ENCODE measurements around the gene SNX13.

SNX13 gene

DNA sequence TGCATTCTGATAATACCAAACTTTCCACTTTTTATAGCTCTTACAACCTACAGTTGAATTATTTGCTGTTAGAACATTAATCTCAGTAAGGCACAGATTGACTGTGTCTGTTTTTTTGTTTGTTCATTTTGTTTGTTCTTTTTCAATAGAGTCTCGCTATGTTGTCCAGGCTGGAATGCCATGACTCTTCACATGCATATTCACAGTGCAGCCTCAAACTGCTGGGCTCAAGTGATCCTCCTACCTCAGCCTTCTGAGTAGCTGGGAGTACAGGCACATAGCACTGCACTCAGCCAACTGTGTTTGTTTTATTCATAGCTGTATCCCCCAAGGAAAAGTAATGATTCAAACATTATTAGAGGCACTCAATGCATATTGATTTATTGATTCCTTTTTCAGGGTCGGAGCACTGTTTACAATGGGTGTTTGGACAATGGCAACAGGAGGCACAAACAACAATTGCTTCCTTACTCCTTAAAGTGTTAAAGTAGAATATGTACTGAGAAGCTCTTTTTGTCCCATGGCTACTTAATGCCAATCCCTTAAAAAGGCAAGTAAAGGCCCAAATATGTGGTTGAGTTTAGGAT, 61.1 kb downstream of the SNX13 start:
- H3K27ac ChIP-seq = no peak overlapping the region
- H3K27me3 ChIP-seq = no peaks in the 10 kb centered on the region
- H3K4me3 ChIP-seq (ENCODE audit: low read depth in 1 of 2, low read length in 1 of 2) = no peak overlapping the region
- H3K36me3 ChIP-seq = peaks cover 63% of the 10 kb centered on the region
- no peaks in the 10 kb centered on the region for H3K4me1 ChIP-seq (ENCODE audit: control insufficient read depth in 1 of 2, insufficient read depth in 1 of 2, low read depth in 1 of 2, low read length in 1 of 2)
- H3K9me3 ChIP-seq = no peaks in the 10 kb centered on the region
- TF ChIP-seq, protein P1, sequence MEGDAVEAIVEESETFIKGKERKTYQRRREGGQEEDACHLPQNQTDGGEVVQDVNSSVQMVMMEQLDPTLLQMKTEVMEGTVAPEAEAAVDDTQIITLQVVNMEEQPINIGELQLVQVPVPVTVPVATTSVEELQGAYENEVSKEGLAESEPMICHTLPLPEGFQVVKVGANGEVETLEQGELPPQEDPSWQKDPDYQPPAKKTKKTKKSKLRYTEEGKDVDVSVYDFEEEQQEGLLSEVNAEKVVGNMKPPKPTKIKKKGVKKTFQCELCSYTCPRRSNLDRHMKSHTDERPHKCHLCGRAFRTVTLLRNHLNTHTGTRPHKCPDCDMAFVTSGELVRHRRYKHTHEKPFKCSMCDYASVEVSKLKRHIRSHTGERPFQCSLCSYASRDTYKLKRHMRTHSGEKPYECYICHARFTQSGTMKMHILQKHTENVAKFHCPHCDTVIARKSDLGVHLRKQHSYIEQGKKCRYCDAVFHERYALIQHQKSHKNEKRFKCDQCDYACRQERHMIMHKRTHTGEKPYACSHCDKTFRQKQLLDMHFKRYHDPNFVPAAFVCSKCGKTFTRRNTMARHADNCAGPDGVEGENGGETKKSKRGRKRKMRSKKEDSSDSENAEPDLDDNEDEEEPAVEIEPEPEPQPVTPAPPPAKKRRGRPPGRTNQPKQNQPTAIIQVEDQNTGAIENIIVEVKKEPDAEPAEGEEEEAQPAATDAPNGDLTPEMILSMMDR (IDR thresholded peaks at IDR 0.05) = no peak

DNA sequence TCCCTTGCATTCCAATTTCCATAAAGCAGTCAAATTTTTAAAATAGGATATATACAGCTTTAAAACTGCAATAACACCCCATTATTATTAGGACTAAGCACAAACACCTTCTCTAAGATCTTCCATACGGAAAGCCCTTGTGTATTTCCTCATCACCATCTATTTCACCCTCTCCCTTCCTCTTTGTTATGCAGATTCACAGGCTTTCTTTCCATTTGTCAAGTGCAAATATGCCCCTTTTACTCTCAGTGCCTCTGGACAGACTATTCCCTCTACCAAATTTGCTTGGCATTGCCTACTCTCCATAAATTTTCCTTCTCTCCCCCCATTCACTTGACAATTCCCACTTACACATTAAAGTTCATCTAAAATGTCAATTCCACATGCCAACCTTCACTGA, 61.7 kb downstream of the SNX13 start:
- no peaks in the 10 kb centered on the region for H3K27me3 ChIP-seq
- peaks cover 65% of the 10 kb centered on the region for H3K36me3 ChIP-seq
- H3K4me3 ChIP-seq (ENCODE audit: low read depth in 1 of 2, low read length in 1 of 2) = no peak overlapping the region
- H3K9me3 ChIP-seq = no peaks in the 10 kb centered on the region
- TF ChIP-seq, protein P1 (IDR thresholded peaks at IDR 0.05) = no peak
- no peaks in the 10 kb centered on the region for H3K4me1 ChIP-seq (ENCODE audit: control insufficient read depth in 1 of 2, insufficient read depth in 1 of 2, low read depth in 1 of 2, low read length in 1 of 2)
- no peak overlapping the region for H3K27ac ChIP-seq

DNA sequence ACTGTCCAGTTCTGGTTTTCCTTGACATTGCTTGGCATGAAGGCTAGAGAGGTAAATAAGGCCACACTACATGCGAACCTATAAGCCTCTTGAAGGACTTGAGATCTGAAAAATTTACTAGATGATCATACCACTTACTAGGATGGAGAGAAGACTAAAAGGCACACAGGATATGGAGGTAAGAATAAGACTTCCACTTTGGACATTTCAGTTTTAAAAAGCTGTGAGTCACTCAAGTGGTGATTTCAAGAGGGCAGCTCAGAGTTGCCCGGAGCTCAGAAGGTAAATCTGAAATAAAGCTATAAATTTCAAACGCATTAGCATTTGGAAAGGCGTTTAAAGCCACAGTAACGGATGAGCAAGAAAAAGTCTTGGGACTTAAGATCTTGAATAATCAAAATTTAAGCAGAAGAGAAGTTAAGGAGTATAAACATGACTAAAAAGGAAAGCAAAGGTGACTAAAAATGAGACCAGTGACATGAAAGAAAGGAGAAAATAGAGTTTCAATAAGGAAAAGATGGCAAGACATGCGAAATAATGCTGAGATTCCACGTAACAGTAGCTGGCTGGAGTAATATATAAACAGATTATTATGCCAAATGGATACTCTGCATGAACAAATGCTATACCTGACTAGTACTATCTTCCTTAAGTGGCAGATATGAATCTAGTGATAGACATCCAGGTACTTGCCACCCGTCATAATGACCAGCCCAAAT, 68.3 kb downstream of the SNX13 start:
- Histone ChIP-seq H3K27ac (no peak overlapping the region), H3K9me3 (no peaks in the 10 kb centered on the region), H3K36me3 (peaks cover 65% of the 10 kb centered on the region), H3K4me3 (ENCODE audit: low read depth in 1 of 2, low read length in 1 of 2) (no peak overlapping the region), H3K27me3 (no peaks in the 10 kb centered on the region), H3K4me1 (ENCODE audit: control insufficient read depth in 1 of 2, insufficient read depth in 1 of 2, low read depth in 1 of 2, low read length in 1 of 2) (no peaks in the 10 kb centered on the region)
- TF ChIP-seq, protein P1 (IDR thresholded peaks at IDR 0.05) = no peak

DNA sequence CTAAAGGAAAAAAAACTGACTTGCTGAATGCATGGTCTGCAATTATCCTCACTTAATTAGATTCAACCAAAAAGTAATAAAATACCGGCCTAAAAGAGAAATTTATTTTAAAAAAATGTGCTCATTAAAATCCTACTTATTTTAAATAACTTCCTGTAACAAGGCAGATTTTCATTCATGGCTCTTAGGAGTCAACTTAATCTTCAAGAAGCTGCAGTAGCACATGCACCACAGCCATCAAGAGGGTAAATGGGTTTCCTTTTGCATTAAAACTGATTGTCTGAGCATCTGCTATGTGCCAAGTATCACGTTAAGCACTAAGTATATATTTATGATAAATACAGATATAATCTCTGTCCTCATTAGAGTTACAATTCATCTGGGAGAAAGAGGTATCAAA, 69.9 kb downstream of the SNX13 start:
- Histone ChIP-seq H3K27me3 (no peaks in the 10 kb centered on the region), H3K27ac (no peak overlapping the region), H3K36me3 (peaks cover 60% of the 10 kb centered on the region), H3K9me3 (no peaks in the 10 kb centered on the region), H3K4me3 (ENCODE audit: low read depth in 1 of 2, low read length in 1 of 2) (no peak overlapping the region), H3K4me1 (ENCODE audit: control insufficient read depth in 1 of 2, insufficient read depth in 1 of 2, low read depth in 1 of 2, low read length in 1 of 2) (no peaks in the 10 kb centered on the region)
- TF ChIP-seq, protein P1 (IDR thresholded peaks at IDR 0.05) = no peak

DNA sequence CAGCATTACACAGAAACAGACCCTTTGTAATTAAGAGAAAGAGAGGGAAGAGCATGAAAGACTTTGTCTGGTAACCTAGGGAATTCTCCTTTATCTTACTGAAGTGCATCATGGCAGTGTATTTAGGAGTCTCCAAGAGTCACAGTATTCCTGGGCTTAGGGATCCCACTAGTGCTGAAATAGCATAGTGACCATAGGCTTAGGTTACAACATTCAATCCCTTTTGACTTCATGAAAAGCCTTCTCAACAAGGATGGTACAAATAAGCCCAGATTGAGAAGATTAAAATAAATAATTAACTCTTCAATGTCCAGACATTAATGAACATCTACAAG, 76.5 kb downstream of the SNX13 start:
- TF ChIP-seq, protein P1 (IDR thresholded peaks at IDR 0.05) = no peak
- peaks cover 26% of the 10 kb centered on the region for H3K36me3 ChIP-seq
- peaks cover 46 to 54% of the 10 kb centered on the region in 2 experiments for H3K4me1 ChIP-seq (ENCODE audit: control insufficient read depth in 1 of 2, insufficient read depth in 1 of 2, low read depth in 1 of 2, low read length in 1 of 2)
- no peaks in the 10 kb centered on the region for H3K27me3 ChIP-seq
- no peak overlapping the region for H3K4me3 ChIP-seq (ENCODE audit: low read depth in 1 of 2, low read length in 1 of 2)
- H3K27ac ChIP-seq = peak overlapping the region; percentile 72
- H3K9me3 ChIP-seq = no peaks in the 10 kb centered on the region

Data from neutrophil (primary cell).